DLD1 (cell line): ENCODE results near the gene CCDC88B.
"Not testable (repeated sequence)": the region's sequence is repeated elsewhere in the genome, so short reads cannot be mapped to it uniquely, and the experiment has no call there.

Experiments
- in situ Hi-C: cut with HindIII; loops from 2 replicates; pipeline ENCODE4 v1.10.0; 2017; ENCODE audit warnings: low sequenced_read_pairs

CCDC88B gene

DNA sequence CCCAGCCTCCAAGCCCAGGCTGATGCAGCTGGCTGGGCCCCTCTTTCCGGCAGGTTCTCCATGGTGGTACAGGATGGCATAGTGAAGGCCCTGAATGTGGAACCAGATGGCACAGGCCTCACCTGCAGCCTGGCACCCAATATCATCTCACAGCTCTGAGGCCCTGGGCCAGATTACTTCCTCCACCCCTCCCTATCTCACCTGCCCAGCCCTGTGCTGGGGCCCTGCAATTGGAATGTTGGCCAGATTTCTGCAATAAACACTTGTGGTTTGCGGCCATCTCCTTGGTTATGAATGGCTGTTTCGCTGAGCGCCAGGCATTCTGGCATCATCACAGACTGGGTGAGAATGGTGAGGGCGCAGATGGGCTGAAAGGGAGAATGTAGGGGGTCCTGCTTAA lies 18.5 kb upstream of the CCDC88B start:
- in situ Hi-C loops: no loop called here

- in situ Hi-C loops: no loop called here
Observed at GRCh38 chr11:64322925-64323260, 17.1 kb upstream of the CCDC88B start.

GRCh38 chr11:64323373-64323772 lies 16.6 kb upstream of the CCDC88B start:
- in situ Hi-C loops: no loop called here

DNA sequence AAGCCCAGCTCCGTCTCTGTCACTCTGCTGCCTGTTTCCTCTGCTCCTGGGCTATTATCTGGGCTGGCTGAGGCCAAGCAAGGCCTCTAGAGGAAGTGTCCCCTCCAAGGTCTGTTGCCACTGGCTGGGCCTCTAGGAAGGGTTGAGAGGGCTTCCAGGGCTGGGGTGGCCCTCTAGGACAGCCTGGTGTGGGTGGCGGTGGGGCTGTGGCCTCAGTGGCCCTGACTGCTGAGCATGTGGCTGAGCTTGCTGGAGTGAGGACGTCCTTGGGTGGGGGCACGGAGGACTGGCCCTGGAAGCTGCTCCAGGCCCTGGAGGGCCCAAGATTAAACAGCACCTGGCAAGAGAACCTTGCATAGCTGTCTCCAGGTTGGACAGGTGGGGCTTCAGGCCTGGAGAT lies 16.0 kb upstream of the CCDC88B start:
- in situ Hi-C loops: not testable (repeated sequence)

DNA sequence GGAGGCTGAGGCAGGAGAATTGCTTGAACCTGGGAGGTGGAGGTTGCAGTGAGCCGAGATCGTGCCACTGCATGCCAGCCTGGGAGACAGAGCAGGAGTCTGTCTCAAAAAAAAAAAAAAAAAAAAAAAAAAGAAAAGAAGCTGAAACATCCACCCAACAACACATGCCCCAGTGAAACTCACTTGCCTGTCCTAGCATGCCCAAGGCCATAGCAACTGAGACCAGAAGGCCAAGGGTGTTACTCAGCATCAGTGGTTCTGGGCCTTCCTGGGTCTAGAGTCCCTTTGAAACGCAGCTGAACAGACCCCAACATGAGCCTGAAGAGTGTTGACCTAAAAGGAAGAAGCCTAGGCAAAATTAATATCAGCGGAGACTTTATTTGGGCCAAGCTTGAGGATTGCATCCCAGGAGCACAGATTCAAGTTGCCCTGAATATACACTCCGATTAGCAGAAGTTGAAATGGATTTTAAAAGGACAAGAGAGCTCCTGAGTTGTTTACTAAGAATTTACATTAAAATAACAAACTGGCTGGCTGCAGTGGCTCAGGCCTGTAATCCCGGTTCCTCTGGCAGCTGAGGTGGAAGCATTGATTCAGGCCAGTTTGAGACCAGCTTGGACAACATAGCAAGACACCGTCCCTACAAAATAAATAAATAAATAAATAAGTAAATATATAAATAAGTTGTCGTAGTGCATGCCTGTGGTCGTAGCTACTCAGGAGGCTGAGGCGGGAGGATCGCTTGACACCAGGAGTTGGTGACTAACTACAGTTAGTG lies 15.1 kb upstream of the CCDC88B start:
- in situ Hi-C loops: no loop called here

- in situ Hi-C loops: no loop called here
Observed at GRCh38 chr11:64327375-64327774, 12.6 kb upstream of the CCDC88B start.

DNA sequence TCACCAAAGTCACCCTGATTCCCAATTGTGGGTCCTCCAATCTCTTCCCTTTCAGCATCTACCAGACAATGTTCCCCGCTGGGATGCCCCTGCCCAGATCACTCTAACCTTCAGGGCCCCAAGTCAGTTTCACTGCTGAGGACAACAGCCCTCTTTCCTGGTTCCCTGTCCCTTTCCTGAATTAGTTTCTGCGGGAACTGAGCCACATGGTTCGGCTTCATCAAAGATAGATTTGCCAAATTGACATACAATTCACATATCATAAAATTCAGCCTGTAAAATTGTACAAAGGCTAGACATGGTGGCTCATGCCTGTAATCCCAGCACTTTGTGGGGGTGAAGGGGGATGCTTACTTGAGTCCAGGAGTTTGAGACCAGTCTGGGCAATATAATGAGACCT lies 12.0 kb upstream of the CCDC88B start:
- in situ Hi-C loops: no loop called here

- in situ Hi-C loops: no loop called here
Observed at GRCh38 chr11:64330888-64331287, 9.1 kb upstream of the CCDC88B start.

- in situ Hi-C loops: no loop called here
Observed at GRCh38 chr11:64331569-64332371, 8.2 kb upstream of the CCDC88B start.

GRCh38 chr11:64333556-64333955 lies 6.4 kb upstream of the CCDC88B start:
- in situ Hi-C loops: no loop called here

DNA sequence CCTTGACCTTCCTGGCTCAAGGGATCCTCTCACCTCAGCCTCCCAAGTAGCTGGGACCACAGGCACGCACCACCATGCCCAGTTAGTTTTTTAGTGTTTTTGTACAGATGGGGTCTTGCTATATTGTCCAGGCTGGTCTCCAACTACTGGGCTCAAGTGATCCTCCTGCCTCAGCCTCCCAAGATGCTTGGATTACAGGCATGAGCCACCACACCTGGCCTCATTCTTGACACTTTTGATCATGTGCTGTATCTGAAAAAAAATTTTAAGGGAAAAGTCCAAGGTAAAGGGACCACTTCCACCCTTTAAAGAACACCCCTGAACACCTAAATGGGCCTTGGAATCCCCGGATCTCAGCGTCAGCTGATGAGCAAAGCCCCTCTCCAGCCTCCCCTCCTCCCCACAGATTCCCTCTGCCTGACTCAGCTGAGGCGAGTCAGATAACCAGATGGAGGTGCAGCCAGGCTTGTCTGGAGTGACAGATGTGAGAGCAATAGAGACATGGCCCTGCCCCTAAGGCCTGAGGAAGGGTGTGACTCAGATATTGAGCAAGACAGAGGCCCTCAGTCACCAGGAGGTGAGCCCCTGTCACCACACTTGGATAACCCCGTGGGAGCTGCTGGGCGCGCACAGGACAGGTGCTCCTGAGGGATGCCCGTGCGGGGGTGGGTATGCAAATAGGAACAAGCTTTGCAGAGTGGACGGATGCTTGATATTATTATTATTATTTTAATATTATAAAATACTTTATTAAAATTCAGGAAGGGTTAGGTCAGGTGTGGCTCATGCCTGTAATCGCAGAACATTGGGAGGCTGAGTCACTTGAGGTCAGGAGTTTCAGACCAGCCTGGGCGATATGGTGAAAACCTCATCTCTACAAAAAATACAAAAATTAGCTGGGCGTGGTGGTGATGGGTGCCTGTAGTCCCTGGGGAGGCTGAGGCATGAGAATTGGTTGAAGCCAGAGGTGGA lies 5.0 kb upstream of the CCDC88B start:
- in situ Hi-C loops: no loop called here

DNA sequence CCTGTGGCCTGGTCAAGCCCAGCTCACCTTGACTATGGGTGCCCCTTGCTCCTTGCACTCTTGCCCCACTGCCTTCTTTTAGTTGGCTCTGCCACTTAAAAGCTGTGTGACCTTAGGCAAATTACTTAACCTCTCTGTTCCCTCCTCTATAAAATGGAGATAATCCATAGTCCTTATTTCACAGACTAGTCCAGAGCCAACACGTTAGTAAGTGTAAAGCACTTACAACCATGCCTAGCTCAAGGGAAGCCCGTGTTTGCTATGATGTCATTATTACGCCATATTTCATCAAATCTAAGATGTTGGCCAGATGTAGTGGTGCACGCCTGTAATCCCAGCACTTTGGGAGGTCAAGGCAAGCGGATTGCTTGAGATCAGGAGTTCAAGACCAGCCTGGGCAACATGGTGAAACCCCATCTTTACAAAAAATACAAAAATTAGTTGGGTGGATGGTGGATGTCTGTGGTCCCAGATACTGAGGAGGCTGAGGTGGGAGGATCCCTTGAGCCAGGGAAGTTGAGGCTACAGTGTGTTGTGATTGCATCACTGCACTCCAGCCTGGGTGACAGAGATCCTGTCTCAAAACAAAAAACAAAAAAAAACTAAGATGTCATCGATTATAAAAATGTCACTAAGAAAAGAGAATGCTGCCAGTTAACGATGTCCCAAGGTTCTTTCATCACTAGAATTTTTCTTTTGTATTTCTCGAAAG lies 2.3 kb upstream of the CCDC88B start:
- in situ Hi-C loops: no loop called here

DNA sequence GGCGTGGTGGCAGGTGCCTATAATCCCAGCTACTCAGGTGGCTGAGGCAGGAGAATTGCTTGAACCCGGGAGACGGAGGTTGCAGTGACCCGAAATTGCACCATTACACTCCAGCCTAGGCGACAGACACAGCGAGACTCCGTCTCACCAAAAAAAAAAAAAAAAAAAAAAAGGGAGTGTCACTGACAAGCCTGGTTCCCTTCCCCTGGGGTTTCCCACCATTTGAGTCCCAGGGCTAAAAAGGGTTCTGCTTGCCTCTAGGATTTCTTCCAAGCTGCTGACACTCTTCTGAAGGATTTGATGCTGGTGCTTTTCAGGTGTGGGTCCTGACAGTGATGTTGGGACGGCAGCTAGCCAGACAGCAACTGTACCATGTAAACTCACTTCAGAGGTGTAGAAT lies 1.3 kb upstream of the CCDC88B start:
- in situ Hi-C loops: no loop called here

GRCh38 chr11:64339286-64339685 lies 718 bp upstream of the CCDC88B start:
- in situ Hi-C loops: no loop called here

GRCh38 chr11:64340671-64341335 lies 799 bp downstream of the CCDC88B start:
- in situ Hi-C loops: no loop called here

DNA sequence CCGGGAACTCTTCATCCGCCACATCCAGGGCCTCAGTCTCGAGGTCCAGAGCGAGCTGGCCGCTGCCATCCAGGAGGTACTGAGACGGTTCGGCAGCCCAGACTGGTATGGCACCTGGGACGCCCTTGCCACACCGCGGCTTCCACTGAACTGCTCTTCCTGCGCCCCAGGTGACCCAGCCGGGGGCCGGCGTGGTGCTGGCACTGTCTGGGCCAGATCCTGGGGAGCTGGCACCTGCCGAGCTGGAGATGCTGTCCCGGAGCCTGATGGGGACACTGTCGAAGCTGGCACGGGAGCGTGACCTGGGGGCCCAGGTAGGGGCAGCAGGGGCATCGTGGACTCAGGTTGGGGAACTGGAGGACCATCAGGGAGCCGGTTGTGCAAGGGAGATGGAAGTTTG lies 1.4 kb downstream of the CCDC88B start:
- in situ Hi-C loops: no loop called here

- in situ Hi-C loops: no loop called here
Observed at GRCh38 chr11:64341851-64342791, 2.1 kb downstream of the CCDC88B start.

DNA sequence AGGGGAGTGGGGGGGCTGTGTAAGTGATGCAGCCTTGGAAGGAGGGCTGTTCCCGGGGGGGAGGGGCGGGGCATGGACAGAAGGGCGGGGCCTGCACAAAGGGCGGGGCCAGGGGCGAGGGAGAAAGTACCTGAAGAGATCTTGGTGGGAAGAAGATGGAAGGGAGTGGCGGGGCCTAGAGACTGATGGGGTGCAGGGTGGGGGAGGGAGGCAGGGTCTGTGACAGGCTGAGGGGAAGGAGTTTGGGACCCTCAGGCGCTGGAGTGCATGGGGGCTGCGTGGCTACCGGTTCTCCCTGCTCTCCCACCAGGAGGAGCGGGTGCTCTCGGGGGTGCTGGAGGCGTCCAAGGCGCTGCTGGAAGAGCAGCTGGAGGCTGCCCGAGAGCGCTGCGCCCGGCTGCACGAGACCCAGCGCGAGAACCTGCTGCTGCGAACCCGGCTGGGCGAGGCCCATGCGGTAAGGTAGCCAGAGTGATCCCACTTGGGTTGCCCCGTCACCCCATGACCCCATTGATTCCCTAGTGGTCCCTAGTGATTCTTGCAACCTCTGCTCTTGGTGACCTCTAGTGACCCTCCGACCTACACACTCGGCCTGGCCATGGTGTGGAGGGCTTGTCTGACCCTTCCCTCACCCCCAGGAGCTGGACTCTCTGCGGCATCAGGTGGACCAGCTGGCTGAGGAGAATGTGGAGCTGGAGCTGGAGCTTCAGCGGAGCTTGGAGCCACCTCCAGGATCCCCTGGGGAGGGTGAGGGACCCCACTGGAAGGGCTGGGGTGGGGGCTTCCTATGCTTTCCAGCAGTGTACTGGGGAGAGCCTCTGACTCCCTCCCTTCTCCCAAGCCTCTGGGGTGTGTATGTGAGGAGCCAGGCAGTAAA lies 3.1 kb downstream of the CCDC88B start:
- in situ Hi-C loops: no loop called here
